COLO829 (cell line): Measurements from ENCODE around the gene CHN2.
"Not testable (repeated sequence)": the region's sequence is repeated elsewhere in the genome, so short reads cannot be mapped to it uniquely, and the experiment has no call there.

Experiments
- DNase-seq: peaks from one replicate; pipeline ENCODE4 v3.0.0; 2012; ENCODE audit warnings: low spot score

Gene CHN2

DNA sequence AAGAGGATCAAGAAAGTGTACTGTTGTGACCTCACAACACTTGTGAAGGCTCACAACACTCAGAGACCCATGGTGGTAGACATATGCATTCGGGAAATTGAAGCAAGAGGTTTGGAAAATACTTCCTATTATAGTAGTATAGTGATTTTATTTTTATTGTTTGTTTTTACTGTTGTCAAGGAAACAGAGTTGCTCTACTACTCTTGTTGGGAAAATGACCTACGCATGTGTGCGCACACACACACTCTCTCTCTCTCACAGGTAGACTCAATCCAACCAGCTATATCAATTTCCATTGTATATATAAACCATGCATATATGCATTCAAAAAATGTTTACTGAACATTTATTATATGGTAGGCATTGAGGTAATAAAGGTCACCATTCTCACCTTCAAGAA is 305.4 kb downstream of the CHN2 start:
- DNase-seq: no peak

DNA sequence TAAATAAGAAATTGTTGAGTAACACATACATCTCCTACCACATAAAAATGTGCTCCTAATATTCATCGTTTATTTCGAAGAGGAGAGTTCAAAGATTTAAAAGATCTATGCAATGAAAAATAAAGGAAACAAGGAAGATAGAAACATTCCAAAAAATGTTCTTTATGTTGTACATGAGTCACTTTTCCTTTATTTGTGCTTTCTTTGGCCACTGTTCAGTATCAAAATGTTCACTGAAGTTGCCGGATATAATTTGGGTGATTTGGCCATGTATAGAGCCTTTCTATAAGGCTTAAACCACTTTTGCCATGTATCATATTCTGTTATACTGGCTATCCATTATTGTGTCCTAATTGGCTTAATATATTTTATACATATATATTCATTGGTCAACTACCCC is 306.1 kb downstream of the CHN2 start:
- no peak for DNase-seq

DNA sequence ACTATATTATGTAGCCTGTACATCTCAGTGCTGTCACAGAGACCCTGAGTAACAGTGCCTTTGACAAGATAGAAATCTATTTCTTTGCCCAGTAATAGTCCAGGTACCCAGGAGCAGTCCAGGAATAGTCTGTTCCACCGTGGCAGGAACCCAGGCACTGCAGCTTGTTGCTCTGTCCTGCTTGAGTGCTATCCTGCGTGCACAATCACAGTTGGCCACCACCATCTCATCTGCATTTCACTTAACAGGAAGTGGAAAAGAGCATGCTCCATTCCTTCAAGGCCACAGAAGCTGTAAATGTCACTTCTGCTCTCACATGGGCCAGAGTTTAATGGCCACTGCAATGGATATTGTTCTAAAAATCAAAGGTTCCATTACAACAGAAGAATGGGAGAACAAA is 307.6 kb downstream of the CHN2 start:
- no peak for DNase-seq

DNA sequence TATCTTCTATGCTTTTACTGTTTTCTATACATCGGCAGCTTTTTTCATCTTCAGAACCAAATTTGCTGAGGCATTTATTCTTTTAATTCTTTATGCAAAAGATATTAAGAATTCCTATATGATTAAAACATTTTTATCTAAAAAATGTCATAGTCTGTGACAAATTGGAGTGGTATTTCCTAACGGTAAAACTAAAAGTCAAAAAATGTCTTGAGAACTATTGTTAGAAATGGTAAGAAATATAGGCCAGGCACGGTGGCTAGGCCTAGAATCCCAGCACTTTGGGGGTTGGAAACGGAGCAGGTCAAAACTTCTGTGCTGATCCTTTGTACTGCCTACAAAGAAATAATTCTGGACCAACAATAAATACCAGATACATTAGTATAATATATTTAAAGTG is 311.4 kb downstream of the CHN2 start:
- DNase-seq: no peak

DNA sequence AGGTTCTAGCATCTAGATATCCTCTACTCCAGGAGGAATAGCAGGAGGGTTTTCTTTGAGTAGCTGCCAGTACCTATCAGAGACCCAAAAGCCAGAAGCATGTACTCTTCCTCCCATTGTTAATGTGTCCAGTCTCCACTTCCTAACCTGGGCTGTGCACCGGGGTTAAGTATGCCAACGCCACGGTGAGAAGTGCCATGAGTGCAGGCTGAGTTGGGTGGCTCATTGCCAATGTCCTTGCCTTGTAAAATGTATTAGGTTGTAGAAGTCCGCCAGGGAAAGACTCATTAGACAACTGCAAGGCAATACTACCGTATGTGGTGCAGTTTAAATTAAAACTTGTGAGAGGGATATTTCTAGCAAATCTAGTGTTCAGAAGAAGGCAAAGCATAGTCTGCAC is 314.0 kb downstream of the CHN2 start:
- DNase-seq: no peak

DNA sequence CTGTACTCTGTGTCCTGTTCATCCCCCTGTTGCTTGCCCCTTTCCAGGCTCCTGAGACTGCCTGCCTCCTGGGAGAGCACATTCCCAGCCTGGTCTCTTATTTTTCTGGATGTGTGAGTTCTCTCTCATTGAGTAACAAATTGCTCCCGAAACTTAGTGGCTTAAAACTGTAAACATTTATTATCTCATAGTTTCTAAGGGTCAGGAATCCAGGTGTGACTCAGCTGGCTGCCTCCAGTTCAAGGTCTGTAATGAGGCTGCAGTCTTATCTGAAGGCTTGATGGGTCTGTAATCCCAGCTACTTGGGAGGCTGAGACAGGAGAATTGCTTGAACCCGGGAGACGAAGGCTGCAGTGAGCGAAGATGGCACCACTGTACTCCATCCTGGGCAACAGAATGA is 315.5 kb downstream of the CHN2 start:
- no peak for DNase-seq

DNA sequence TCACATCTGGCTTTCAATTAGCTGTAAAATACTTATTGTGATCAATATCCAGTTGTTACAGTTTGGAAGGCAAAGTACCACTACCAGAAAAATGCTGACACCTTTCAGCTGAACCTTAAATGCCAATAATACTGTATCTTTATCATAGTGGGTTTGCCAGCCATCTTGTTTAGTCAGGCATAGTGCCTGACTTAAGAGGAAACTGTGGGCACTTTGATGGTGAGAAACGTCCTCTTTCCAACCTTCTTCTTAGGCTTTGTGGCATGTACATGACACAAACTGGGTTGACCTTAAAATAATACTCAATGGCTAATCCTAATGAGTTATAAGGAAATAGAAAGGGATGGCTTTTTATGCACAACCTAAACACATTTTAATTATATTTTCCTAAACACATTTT is 316.8 kb downstream of the CHN2 start:
- DNase-seq: no peak

DNA sequence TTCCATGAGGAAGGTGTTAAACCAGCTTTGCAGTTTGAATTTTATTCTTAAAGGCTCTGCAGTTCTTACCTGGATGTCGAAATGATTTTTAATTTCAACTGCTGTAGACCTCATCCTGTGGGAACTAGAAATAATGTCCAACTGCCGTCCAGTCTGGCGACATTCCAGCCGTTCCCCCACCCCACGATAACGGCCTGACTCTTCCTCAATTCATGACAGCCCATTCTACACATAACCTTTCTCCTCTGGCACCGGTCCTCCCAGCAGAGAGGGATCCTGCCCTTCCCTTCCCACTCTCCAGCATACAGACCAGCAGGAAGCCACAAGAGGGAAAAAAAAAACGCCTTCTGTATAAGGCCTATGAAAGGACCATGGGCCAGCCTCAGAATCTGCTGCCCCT is 317.3 kb downstream of the CHN2 start:
- no peak for DNase-seq

DNA sequence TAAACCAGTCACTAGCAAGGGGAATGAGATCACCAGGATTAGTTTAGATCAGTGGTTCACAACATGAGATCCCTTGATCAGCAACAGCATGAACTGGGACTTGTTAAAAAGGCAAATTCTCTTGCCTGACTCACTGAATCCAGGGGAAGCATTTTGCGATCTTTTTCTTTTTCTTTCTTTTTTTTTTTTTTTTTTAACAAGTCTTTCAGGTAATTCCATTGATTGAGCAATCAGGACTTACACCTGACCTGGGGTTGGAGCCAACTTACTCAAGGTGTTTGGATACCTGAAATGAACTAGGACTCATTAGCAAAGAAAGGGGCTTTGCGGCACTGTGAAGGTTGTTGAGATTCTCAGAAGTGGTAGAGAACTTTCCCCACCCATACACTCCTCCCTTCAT is 321.9 kb downstream of the CHN2 start:
- no peak for DNase-seq

DNA sequence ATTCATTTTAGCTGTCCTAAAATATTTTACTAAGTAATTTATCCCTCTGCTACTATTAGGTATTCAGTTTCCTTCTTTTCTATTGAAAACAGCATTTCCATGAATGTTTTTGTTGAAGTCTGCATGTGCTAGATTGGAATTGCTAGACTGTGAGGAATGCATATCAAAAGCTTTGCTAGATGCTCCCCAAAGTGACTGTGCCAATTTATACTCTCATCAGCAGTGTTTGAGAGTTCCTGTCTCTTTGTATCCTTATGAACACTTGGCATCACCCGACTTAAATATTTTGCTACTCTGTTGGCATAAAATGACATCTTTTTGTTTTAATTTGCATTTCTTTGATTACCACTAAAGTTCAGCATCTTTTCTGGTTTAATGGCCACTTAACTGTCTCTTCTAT is 324.0 kb downstream of the CHN2 start:
- no peak for DNase-seq

DNA sequence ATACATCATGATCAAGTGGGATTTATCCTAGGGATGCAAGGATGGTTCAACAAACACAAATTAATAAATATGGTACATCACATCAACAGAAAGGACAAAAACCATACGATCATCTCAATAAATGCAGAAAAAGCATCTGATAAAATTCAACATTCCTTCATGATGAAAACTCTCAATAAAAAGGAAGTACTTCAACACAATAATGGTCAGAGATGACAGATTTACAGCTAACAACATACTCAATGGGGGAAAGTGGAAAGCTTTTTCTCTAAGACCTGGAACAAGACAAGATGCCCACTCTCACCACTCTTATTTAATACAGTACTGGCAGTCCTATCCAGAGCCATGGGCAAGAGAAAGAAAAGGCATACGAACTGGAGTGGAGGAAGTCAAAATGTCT is 329.2 kb downstream of the CHN2 start:
- DNase-seq: no peak

DNA sequence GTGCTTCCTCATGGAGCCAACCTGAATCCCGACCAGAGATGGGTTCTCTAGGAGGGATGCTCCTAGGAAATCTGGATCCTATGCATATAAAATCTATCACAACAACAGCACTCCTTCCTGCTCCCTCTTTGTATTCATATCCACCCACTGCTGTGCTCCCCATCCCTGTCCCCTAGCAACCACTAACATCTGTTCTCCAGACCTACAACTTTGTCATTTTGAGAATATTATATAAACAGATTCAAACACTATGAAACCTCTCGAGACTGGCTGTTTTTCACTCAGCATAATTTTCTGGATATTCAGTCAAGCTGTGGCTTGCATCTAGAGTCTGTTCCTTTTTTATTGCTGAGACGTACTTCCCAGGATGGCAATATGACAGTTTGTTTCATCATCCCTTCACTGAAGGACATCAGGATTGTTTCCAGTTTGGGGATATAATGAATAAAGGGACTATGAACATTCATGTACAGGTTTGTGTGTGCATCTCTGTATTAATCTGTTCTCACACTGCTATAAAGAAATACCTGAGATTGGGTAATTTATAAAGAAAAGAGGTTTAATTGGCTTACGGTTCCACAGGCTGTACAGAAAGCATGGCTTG is 333.0 kb downstream of the CHN2 start:
- DNase-seq: no peak

DNA sequence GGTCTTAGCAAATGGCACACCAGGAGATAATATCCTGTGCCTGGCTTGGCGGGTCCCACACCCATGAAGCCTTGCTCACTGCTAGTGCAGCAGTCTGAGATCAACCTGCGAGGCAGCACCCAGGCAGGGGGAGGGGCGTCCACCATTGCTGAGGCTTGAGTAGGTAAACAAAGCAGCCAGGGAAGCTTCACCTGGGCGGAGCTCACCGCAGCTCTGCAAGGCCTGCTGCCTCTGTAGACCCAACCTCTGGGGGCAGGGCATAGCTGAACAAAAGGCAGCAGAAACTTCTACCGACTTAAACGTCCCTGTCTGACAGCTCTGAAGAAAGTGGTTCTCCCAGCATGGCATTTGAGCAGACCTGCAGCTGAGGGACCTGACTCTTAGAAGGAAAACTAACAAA is 334.0 kb downstream of the CHN2 start:
- DNase-seq: not testable (repeated sequence)
